HG03060 (cell line): Measurements from ENCODE around the gene ORMDL1.
"Not testable (repeated sequence)": the region's sequence is repeated elsewhere in the genome, so short reads cannot be mapped to it uniquely, and the experiment has no call there.

Experiments used
- ATAC-seq: cut with Tn5 transposase; IDR thresholded peaks from one replicate; pipeline ENCODE4 v1.9.1; 2021; ENCODE audit warnings: low read depth, moderate number of reproducible peaks; ENCODE audit not compliant: unreplicated experiment

ORMDL1 gene

GRCh38 chr2:189772212-189772611 lies 11.9 kb downstream of the ORMDL1 start:
- no peak for ATAC-seq

GRCh38 chr2:189770590-189771322 lies 13.4 kb downstream of the ORMDL1 start:
- no peak for ATAC-seq

GRCh38 chr2:189763908-189764661 lies 20.1 kb downstream of the ORMDL1 start:
- no peak for ATAC-seq

- peak; percentile 87 for ATAC-seq
Measured at GRCh38 chr2:189762551-189763298, 21.4 kb downstream of the ORMDL1 start, which contains the start of gene OSGEPL1. Gene OSGEPL1, minus strand, starts transcription at chr2:189762792. Its CDS starts 1,152 bp downstream, at chr2:189761640.

GRCh38 chr2:189762229-189762550 lies 21.9 kb downstream of the ORMDL1 start:
- no peak for ATAC-seq

- ATAC-seq, result not testable (repeated sequence)
Measured at GRCh38 chr2:189760154-189760553, 24.0 kb downstream of the ORMDL1 start.

GRCh38 chr2:189756311-189756952 lies 27.7 kb downstream of the ORMDL1 start:
- ATAC-seq, result no peak

- no peak for ATAC-seq
Measured at GRCh38 chr2:189751080-189751658, 33.0 kb downstream of the ORMDL1 start.

GRCh38 chr2:189729430-189729829 lies 54.7 kb downstream of the ORMDL1 start:
- no peak for ATAC-seq

- no peak for ATAC-seq
Measured at GRCh38 chr2:189726849-189727248, 57.3 kb downstream of the ORMDL1 start.

- ATAC-seq, result no peak
Measured at GRCh38 chr2:189726271-189726670, 57.9 kb downstream of the ORMDL1 start.

GRCh38 chr2:189723192-189723591 lies 60.9 kb downstream of the ORMDL1 start:
- ATAC-seq, result no peak
